Body of pancreas (tissue), 4 donors: ENCODE results near the gene TIGD2.

Experiments used
- POLR2A ChIP-seq, 3 donors: fragments of 450-650 bp; IDR thresholded peaks; one replicate each; pipeline ENCODE4 v1.6.1; 2016; ENCODE audit warnings: antibody characterized with exemption in 3 of 3, mild to moderate bottlenecking in 2 of 3
- TF ChIP-seq, protein P1 (sequence below), 7 experiments: fragments of 450-650 bp in 4 of 7; fragments of 200-600 bp in 3 of 7; sonication (generic) in 3 of 7; IDR thresholded peaks; one replicate each; pipeline ENCODE4 v1.5.1; 2016 to 2019; ENCODE audit warnings: antibody characterized with exemption in 7 of 7

DNA sequence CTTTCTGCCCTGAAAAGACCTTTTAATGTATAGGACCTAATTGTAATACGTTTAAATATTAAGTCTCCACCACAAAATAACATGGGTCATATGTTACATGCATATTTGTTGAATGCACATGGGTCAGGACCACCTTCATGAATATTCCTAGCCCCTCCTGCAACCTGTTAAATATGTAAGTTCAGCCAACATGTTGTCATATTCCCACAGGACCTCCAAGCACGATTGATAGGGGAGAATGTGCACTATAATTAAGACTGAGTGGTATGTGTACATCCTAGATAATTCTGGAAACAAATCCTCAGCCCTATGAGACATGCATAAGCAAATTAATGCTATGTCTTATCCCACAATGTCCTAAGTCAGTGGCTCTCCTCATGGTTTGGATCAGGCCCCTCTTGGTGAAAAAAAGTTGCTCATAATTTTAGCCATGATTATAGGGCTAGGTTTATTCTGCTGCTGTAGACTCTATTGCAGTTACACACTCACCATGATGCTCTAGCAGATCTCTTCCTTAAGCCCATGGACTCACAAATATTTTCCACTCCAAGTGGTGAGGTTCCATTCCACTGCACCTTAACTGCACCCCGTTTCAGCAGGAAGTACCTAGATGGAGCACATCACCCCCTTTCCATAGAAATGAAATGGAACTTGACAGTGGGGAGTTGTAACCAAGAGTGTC lies 10.2 kb downstream of the TIGD2 start:
- TF ChIP-seq POLR2A (IDR thresholded peaks at IDR 0.05): no peak
- TF ChIP-seq, protein P1, sequence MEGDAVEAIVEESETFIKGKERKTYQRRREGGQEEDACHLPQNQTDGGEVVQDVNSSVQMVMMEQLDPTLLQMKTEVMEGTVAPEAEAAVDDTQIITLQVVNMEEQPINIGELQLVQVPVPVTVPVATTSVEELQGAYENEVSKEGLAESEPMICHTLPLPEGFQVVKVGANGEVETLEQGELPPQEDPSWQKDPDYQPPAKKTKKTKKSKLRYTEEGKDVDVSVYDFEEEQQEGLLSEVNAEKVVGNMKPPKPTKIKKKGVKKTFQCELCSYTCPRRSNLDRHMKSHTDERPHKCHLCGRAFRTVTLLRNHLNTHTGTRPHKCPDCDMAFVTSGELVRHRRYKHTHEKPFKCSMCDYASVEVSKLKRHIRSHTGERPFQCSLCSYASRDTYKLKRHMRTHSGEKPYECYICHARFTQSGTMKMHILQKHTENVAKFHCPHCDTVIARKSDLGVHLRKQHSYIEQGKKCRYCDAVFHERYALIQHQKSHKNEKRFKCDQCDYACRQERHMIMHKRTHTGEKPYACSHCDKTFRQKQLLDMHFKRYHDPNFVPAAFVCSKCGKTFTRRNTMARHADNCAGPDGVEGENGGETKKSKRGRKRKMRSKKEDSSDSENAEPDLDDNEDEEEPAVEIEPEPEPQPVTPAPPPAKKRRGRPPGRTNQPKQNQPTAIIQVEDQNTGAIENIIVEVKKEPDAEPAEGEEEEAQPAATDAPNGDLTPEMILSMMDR (IDR thresholded peaks at IDR 0.05): no peak
